ENCODE data around the gene ADGRD2. TPM values are rescaled to one million over a fixed set of nuclear protein-coding genes. Genes with fewer than 3 reads are reported as not detected.

The ADGRD2 gene
- total RNA-seq, 1 experiment from 2014 or later: not detected

DNA sequence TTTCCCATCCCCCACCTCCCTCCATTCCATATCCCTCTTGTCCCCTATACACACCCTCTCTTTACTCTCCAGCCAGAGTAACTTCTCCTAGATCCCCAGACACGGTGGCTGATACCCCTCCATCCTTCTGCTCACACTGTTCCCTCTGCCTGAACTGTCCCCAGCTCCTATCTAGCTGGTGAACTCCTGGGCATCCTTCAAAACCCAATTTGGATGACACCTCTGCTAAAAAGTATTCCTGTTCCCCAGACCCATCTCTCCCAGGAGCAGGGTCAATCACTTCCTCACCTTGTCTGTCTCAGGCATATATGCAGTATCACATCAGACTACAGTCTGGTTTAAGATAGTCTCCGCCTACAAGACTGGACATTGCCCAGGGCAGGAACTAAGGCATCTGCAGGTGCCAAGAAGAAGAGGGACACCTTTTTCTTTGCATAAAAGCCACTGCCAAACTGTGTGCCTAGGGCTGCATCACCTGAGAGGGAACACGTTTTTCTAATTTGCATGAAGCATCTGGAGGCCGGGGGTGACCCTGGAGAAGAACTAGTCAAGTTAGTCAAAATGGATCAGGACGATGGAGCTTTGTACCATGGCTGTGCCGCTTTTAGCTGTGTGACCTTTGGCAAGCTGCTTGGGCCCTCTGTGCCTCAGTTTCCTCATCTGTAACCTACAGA is 29.8 kb downstream of the ADGRD2 start:
- ChIA-PET CTCF (interaction anchor here (0.6 to 0.8 kb wide), 2 partner anchors 57 to 319 kb away, joined by 3 read pairs; no protein-coding TSS in a partner anchor), POLR2A (interaction anchor here (0.5 kb wide), 1 partner anchor 11 kb away, joined by 4 read pairs; no protein-coding TSS in a partner anchor)
- DNase-seq (ENCODE audit: low read depth, low spot score) (no peak), ATAC-seq (peak; percentile 28)
- no peak for TF ChIP-seq POLR2AphosphoS5 (IDR thresholded peaks at IDR 0.05; ENCODE audit: low read depth, low read length)
- H3K9me3 ChIP-seq (ENCODE audit: control insufficient read depth, insufficient read depth, low read depth, low read length): no peaks in the 10 kb centered on the region
- no peak overlapping the region for H3K27ac ChIP-seq (ENCODE audit: low read length)
- H3K27me3 ChIP-seq (ENCODE audit: control insufficient read depth, insufficient read depth, low read length): no peaks in the 10 kb centered on the region
- in situ Hi-C loops (cut with HindIII; ENCODE audit: low pct_unique_long_range_greater_than_20kb, low sequenced_read_pairs): no loop called here
- no peaks in the 10 kb centered on the region for H3K36me3 ChIP-seq (ENCODE audit: control insufficient read depth, insufficient read depth, low read length)
- intact Hi-C loops (cut with micrococcal nuclease; ENCODE audit: unreplicated experiment): no loop called here
- H3K4me3 ChIP-seq (ENCODE audit: low read depth in 2 of 2, low read length in 2 of 2): no peak overlapping the region
- BruUV-seq (replicated peaks): no TSS peak
- peaks cover 8% of the 10 kb centered on the region; the same call in 1 of the 2 replicates for H3K4me1 ChIP-seq (ENCODE audit: control insufficient read depth, insufficient read depth, low read length)

DNA sequence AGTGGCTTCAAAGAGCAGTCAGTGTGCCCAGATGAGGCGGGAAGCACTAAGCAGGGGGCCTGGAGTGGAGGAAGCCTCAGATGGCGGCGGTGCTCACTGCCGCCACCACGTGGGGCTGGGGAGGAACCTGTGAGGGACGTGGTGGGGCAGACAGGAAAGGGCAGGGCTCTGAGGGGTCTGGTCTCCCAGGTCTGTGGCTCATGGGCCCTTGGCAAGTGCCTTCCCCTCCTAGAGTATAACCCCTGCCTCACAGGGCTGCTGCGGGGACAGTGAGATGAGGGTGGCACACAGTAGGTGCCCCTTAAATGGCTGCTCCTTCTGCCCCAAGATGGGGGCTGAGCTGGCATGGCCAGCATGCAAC is 30.4 kb downstream of the ADGRD2 start:
- CTCF ChIA-PET: interaction anchor here (0.6 to 0.8 kb wide), 2 partner anchors 56 to 319 kb away, joined by 3 read pairs; no protein-coding TSS in a partner anchor
- no peaks in the 10 kb centered on the region for H3K27me3 ChIP-seq (ENCODE audit: control insufficient read depth, insufficient read depth, low read length)

More for the DNA sequence above, 30.4 kb downstream of the ADGRD2 start:
- POLR2A ChIA-PET: interaction anchor here (0.5 kb wide), 1 partner anchor 11 kb away, joined by 4 read pairs; no protein-coding TSS in a partner anchor
- no peak overlapping the region for H3K27ac ChIP-seq (ENCODE audit: low read length)
- no peak overlapping the region for H3K4me3 ChIP-seq (ENCODE audit: low read depth in 2 of 2, low read length in 2 of 2)
- intact Hi-C loops (cut with micrococcal nuclease; ENCODE audit: unreplicated experiment): no loop called here
- H3K36me3 ChIP-seq (ENCODE audit: control insufficient read depth, insufficient read depth, low read length): no peaks in the 10 kb centered on the region
- BruUV-seq (replicated peaks): no TSS peak
- peaks cover 8% of the 10 kb centered on the region; the same call in 1 of the 2 replicates for H3K4me1 ChIP-seq (ENCODE audit: control insufficient read depth, insufficient read depth, low read length)
- in situ Hi-C loops (cut with HindIII; ENCODE audit: low pct_unique_long_range_greater_than_20kb, low sequenced_read_pairs): no loop called here
- H3K9me3 ChIP-seq (ENCODE audit: control insufficient read depth, insufficient read depth, low read depth, low read length): no peaks in the 10 kb centered on the region
- DNase-seq (ENCODE audit: low read depth, low spot score) (no peak), ATAC-seq (peak; percentile 76)
- TF ChIP-seq SIN3A (IDR thresholded peaks at IDR 0.05; ENCODE audit: borderline replicate concordance, insufficient read depth, low read depth, low read length): no peak
- no peak for TF ChIP-seq TCF7L2 (IDR thresholded peaks at IDR 0.05; ENCODE audit: low read depth, low read length)
- TF ChIP-seq, protein P1, sequence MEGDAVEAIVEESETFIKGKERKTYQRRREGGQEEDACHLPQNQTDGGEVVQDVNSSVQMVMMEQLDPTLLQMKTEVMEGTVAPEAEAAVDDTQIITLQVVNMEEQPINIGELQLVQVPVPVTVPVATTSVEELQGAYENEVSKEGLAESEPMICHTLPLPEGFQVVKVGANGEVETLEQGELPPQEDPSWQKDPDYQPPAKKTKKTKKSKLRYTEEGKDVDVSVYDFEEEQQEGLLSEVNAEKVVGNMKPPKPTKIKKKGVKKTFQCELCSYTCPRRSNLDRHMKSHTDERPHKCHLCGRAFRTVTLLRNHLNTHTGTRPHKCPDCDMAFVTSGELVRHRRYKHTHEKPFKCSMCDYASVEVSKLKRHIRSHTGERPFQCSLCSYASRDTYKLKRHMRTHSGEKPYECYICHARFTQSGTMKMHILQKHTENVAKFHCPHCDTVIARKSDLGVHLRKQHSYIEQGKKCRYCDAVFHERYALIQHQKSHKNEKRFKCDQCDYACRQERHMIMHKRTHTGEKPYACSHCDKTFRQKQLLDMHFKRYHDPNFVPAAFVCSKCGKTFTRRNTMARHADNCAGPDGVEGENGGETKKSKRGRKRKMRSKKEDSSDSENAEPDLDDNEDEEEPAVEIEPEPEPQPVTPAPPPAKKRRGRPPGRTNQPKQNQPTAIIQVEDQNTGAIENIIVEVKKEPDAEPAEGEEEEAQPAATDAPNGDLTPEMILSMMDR (IDR thresholded peaks at IDR 0.05): peak; percentile 84
- no peak for TF ChIP-seq POLR2AphosphoS5 (IDR thresholded peaks at IDR 0.05; ENCODE audit: low read depth, low read length)
- TF ChIP-seq, protein P2, sequence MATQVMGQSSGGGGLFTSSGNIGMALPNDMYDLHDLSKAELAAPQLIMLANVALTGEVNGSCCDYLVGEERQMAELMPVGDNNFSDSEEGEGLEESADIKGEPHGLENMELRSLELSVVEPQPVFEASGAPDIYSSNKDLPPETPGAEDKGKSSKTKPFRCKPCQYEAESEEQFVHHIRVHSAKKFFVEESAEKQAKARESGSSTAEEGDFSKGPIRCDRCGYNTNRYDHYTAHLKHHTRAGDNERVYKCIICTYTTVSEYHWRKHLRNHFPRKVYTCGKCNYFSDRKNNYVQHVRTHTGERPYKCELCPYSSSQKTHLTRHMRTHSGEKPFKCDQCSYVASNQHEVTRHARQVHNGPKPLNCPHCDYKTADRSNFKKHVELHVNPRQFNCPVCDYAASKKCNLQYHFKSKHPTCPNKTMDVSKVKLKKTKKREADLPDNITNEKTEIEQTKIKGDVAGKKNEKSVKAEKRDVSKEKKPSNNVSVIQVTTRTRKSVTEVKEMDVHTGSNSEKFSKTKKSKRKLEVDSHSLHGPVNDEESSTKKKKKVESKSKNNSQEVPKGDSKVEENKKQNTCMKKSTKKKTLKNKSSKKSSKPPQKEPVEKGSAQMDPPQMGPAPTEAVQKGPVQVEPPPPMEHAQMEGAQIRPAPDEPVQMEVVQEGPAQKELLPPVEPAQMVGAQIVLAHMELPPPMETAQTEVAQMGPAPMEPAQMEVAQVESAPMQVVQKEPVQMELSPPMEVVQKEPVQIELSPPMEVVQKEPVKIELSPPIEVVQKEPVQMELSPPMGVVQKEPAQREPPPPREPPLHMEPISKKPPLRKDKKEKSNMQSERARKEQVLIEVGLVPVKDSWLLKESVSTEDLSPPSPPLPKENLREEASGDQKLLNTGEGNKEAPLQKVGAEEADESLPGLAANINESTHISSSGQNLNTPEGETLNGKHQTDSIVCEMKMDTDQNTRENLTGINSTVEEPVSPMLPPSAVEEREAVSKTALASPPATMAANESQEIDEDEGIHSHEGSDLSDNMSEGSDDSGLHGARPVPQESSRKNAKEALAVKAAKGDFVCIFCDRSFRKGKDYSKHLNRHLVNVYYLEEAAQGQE (IDR thresholded peaks at IDR 0.05; ENCODE audit: insufficient read depth in 1 of 2, low read depth in 2 of 2, low read length in 1 of 2): no peak

Measured in Panc1 (cell line).